Measurements from ENCODE around the gene CLDN18.

CLDN18 gene

GRCh38 chr3:138027821-138028220 is 17.9 kb downstream of the CLDN18 start:
- DNase-seq (ENCODE audit: low spot score), result no peak

- DNase-seq (ENCODE audit: low spot score), result no peak
Observed at GRCh38 chr3:138030734-138031280, 20.8 kb downstream of the CLDN18 start.

GRCh38 chr3:138031536-138031935 is 21.6 kb downstream of the CLDN18 start:
- no peak for DNase-seq (ENCODE audit: low spot score)

- no peak for DNase-seq (ENCODE audit: low spot score)
Observed at GRCh38 chr3:138032567-138032966, 22.6 kb downstream of the CLDN18 start.

GRCh38 chr3:138033202-138033691 is 23.3 kb downstream of the CLDN18 start:
- DNase-seq (ENCODE audit: low spot score), result no peak

- DNase-seq (ENCODE audit: low spot score), result no peak
Observed at GRCh38 chr3:138034918-138035317, 25.0 kb downstream of the CLDN18 start.

GRCh38 chr3:138036572-138036971 is 26.6 kb downstream of the CLDN18 start:
- DNase-seq (ENCODE audit: low spot score), result no peak

- no peak for DNase-seq (ENCODE audit: low spot score)
Observed at GRCh38 chr3:138038725-138039462, 28.9 kb downstream of the CLDN18 start.

GRCh38 chr3:138042043-138042442 is 32.1 kb downstream of the CLDN18 start:
- DNase-seq (ENCODE audit: low spot score), result no peak

GRCh38 chr3:138043266-138044029 is 33.5 kb downstream of the CLDN18 start:
- DNase-seq (ENCODE audit: low spot score), result peak; percentile 2

- DNase-seq (ENCODE audit: low spot score), result no peak
Observed at GRCh38 chr3:138046085-138046484, 36.1 kb downstream of the CLDN18 start.

GRCh38 chr3:138046955-138047354 is 37.0 kb downstream of the CLDN18 start:
- DNase-seq (ENCODE audit: low spot score), result no peak

GRCh38 chr3:138047596-138048158 is 37.7 kb downstream of the CLDN18 start:
- no peak for DNase-seq (ENCODE audit: low spot score)

GRCh38 chr3:138049157-138049919 is 39.4 kb downstream of the CLDN18 start:
- DNase-seq (ENCODE audit: low spot score), result no peak

- peak; percentile 33 for DNase-seq (ENCODE audit: low spot score)
Observed at GRCh38 chr3:138051947-138052802, 42.2 kb downstream of the CLDN18 start.

GRCh38 chr3:138054057-138054456 is 44.1 kb downstream of the CLDN18 start:
- no peak for DNase-seq (ENCODE audit: low spot score)

GRCh38 chr3:138057384-138057783 is 47.4 kb downstream of the CLDN18 start:
- no peak for DNase-seq (ENCODE audit: low spot score)

GRCh38 chr3:138059261-138059660 is 49.3 kb downstream of the CLDN18 start:
- no peak for DNase-seq (ENCODE audit: low spot score)

GRCh38 chr3:138060792-138061191 is 50.8 kb downstream of the CLDN18 start:
- peak; percentile 24 for DNase-seq (ENCODE audit: low spot score)

GRCh38 chr3:138062037-138062436 is 52.1 kb downstream of the CLDN18 start:
- DNase-seq (ENCODE audit: low spot score), result no peak

GRCh38 chr3:138062626-138063025 is 52.7 kb downstream of the CLDN18 start:
- DNase-seq (ENCODE audit: low spot score), result no peak

Data from kidney capillary endothelial cell (primary cell).